H1 (cell line): ENCODE data around the gene PHKG2. TPM values are rescaled to one million over a fixed set of nuclear protein-coding genes. Genes with fewer than 3 reads are reported as not detected.

Experiments
- CTCF ChIA-PET: fragments of 300-600 bp; sonication (Branson Sonifier 250); formaldehyde crosslinking; loops from one replicate; lab custom pipeline; 2021; ENCODE audit not compliant: partially characterized antibody; lab: Charles Lee
- POLR2A ChIA-PET: fragments of 300-600 bp; sonication (Branson Sonifier 250); formaldehyde crosslinking; loops from one replicate; lab custom pipeline; 2021; ENCODE audit warnings: inconsistent platforms; ENCODE audit not compliant: partially characterized antibody; lab: Charles Lee
- DNase-seq, 2 experiments: peaks; one replicate each; pipeline versions ENCODE4 v3.0.0 to v3.0.0-alpha.2; 2010 to 2022; ENCODE audit warnings: low spot score in 2 of 2, low read depth in 1 of 2, mixed read lengths in 1 of 2
- FAIRE-seq: peaks from 2 replicates; lab custom pipeline; 2011; peaks lifted over from hg19 to GRCh38; lab: Jason Lieb, UNC
- H2AFZ ChIP-seq: 2 replicates; pipeline ENCODE4 v1.8.1; 2012; ENCODE audit warnings: low read length, inconsistent platforms
- H2AK5ac ChIP-seq: 2 replicates; pipeline ENCODE4 v1.6.1; 2013; ENCODE audit warnings: low read depth, low read length
- H2BK120ac ChIP-seq: replicated peaks from 2 replicates; pipeline ENCODE3; 2013; ENCODE audit warnings: low read depth, low read length, inconsistent platforms
- H2BK12ac ChIP-seq: 2 replicates; pipeline ENCODE4 v1.6.1; 2013; ENCODE audit warnings: low read depth, low read length
- H2BK15ac ChIP-seq: 2 replicates; pipeline ENCODE4 v1.6.1; 2013; ENCODE audit warnings: low read length
- H2BK20ac ChIP-seq: 2 replicates; pipeline ENCODE4 v1.6.1; 2013; ENCODE audit warnings: low read length
- H2BK5ac ChIP-seq: 2 replicates; pipeline ENCODE4 v1.6.1; 2013; ENCODE audit warnings: low read depth, low read length
- H3K14ac ChIP-seq: 2 replicates; pipeline ENCODE4 v1.6.1; 2013; ENCODE audit warnings: inconsistent platforms; ENCODE audit not compliant: insufficient read length
- H3K18ac ChIP-seq: 2 replicates; pipeline ENCODE4 v1.6.1; 2013; ENCODE audit warnings: low read length; ENCODE audit errors: extremely low read depth
- H3K23ac ChIP-seq: 2 replicates; pipeline ENCODE4 v1.6.1; 2013; ENCODE audit warnings: inconsistent platforms; ENCODE audit not compliant: insufficient read length
- H3K23me2 ChIP-seq: 2 replicates; pipeline ENCODE4 v1.6.1; 2013; ENCODE audit warnings: low read depth, low read length
- H3K27ac ChIP-seq: 2 replicates; pipeline ENCODE4 v1.6.1; 2011; ENCODE audit warnings: low read depth, low read length, inconsistent platforms
- H3K27me3 ChIP-seq, 4 experiments: replicated peaks in 1 of 4; 1 replicate in 1 of 4; 2 replicates in 3 of 4; pipeline versions ENCODE4 v1.6.1 to v1.8.1; 2011 to 2013; ENCODE audit warnings: low read length in 3 of 4, mild to moderate bottlenecking in 3 of 4, inconsistent platforms in 2 of 4, mixed read lengths in 2 of 4, moderate library complexity in 1 of 4; ENCODE audit not compliant: control insufficient read depth in 3 of 4, insufficient read depth in 3 of 4; ENCODE audit errors: extremely low read depth in 1 of 4
- H3K36me3 ChIP-seq, 4 experiments: 2 replicates each; pipeline versions ENCODE4 v1.6.1 to v1.8.1; 2011 to 2013; ENCODE audit warnings: mild to moderate bottlenecking in 4 of 4, low read length in 3 of 4, moderate library complexity in 2 of 4, control low read depth in 1 of 4, inconsistent platforms in 1 of 4; ENCODE audit not compliant: insufficient read depth in 4 of 4, control insufficient read depth in 2 of 4
- H3K4ac ChIP-seq: replicated peaks from 2 replicates; pipeline ENCODE3; 2013; ENCODE audit warnings: low read length, low read depth, mixed read lengths, inconsistent platforms; ENCODE audit not compliant: insufficient read length
- H3K4me1 ChIP-seq, 4 experiments: replicated peaks in 1 of 4; 1 replicate in 1 of 4; 2 replicates in 3 of 4; pipeline versions ENCODE4 v1.6.1 to v1.8.1; 2011 to 2013; ENCODE audit warnings: low read length in 3 of 4, inconsistent platforms in 2 of 4, mixed read lengths in 1 of 4; ENCODE audit not compliant: insufficient read depth in 4 of 4, control insufficient read depth in 3 of 4
- H3K4me2 ChIP-seq, 2 experiments: 2 replicates each; pipeline versions ENCODE4 v1.6.1 to v1.8.1; 2011 to 2013; ENCODE audit warnings: low read depth in 2 of 2, low read length in 2 of 2, control low read depth in 1 of 2, inconsistent platforms in 1 of 2, mild to moderate bottlenecking in 1 of 2; ENCODE audit not compliant: insufficient read depth in 1 of 2
- H3K4me3 ChIP-seq, 4 experiments: fragments of 200-600, 300-600 bp in 1 of 4; sonication (generic), shearing (Covaris generic), sonication (Bioruptor Twin) in 1 of 4; 2 replicates each; pipeline versions ENCODE4 v1.5.1 to v1.8.1; 2011 to 2016; ENCODE audit warnings: low read length in 4 of 4, low read depth in 3 of 4, control low read depth in 2 of 4, inconsistent platforms in 2 of 4, mild to moderate bottlenecking in 2 of 4, mixed read lengths in 1 of 4, moderate library complexity in 1 of 4; ENCODE audit not compliant: insufficient read depth in 2 of 4; ENCODE audit errors: extremely low read depth in 1 of 4
- H3K56ac ChIP-seq: replicated peaks from 2 replicates; pipeline ENCODE3; 2013; ENCODE audit warnings: low read depth, mild to moderate bottlenecking, mixed read lengths, low read length, inconsistent platforms; ENCODE audit not compliant: insufficient read length
- H3K79me1 ChIP-seq: 2 replicates; pipeline ENCODE4 v1.6.1; 2013; ENCODE audit warnings: low read depth, low read length, control low read depth
- H3K79me2 ChIP-seq, 2 experiments: 2 replicates each; pipeline versions ENCODE4 v1.6.1 to v1.8.1; 2012 to 2013; ENCODE audit warnings: low read length in 2 of 2, mild to moderate bottlenecking in 2 of 2, inconsistent platforms in 1 of 2; ENCODE audit not compliant: insufficient read depth in 2 of 2, control insufficient read depth in 1 of 2
- H3K9ac ChIP-seq, 4 experiments: replicated peaks in 1 of 4; 1 replicate in 1 of 4; 2 replicates in 3 of 4; pipeline versions ENCODE4 v1.6.1 to v1.8.1; 2011 to 2013; ENCODE audit warnings: low read depth in 3 of 4, low read length in 3 of 4, control low read depth in 2 of 4, mild to moderate bottlenecking in 2 of 4, moderate library complexity in 2 of 4, inconsistent platforms in 1 of 4; ENCODE audit errors: extremely low read depth in 1 of 4
- H3K9me3 ChIP-seq, 2 experiments: 2 replicates each; pipeline versions ENCODE4 v1.6.1 to v1.8.1; 2012 to 2013; ENCODE audit warnings: mild to moderate bottlenecking in 2 of 2, moderate library complexity in 2 of 2, control low read depth in 1 of 2, inconsistent platforms in 1 of 2, low read depth in 1 of 2, low read length in 1 of 2, mixed read lengths in 1 of 2; ENCODE audit not compliant: insufficient read depth in 2 of 2
- H4K20me1 ChIP-seq, 2 experiments: replicated peaks in 1 of 2; 2 replicates each; pipeline versions ENCODE3 to v1.8.1; 2011 to 2013; ENCODE audit warnings: inconsistent platforms in 2 of 2, low read length in 2 of 2, mild to moderate bottlenecking in 1 of 2; ENCODE audit not compliant: insufficient read depth in 2 of 2, control insufficient read depth in 1 of 2
- H4K5ac ChIP-seq: 2 replicates; pipeline ENCODE4 v1.6.1; 2013; ENCODE audit warnings: low read length, low read depth, mixed read lengths, inconsistent platforms; ENCODE audit not compliant: insufficient read length
- H4K8ac ChIP-seq: 2 replicates; pipeline ENCODE4 v1.8.0; 2013; ENCODE audit warnings: mild to moderate bottlenecking, moderate library complexity, low read length, inconsistent platforms; ENCODE audit not compliant: insufficient read depth; ENCODE audit errors: extremely low read depth
- H4K91ac ChIP-seq: replicated peaks from 2 replicates; pipeline ENCODE3; 2013; ENCODE audit warnings: low read length, mixed read lengths, inconsistent platforms; ENCODE audit not compliant: insufficient read length
- ATF3 ChIP-seq: IDR thresholded peaks from 2 replicates; pipeline ENCODE4 v1.6.1; 2011; ENCODE audit warnings: low read depth, mild to moderate bottlenecking, low read length; ENCODE audit not compliant: insufficient read depth
- CBX8 ChIP-seq: fragments of 300-800, 300-1000 bp; sonication (generic); IDR thresholded peaks from 2 replicates; pipeline ENCODE4 v1.7.1; 2016; ENCODE audit warnings: low read depth, low read length, borderline replicate concordance
- CHD2 ChIP-seq: IDR thresholded peaks from 2 replicates; pipeline ENCODE4 v1.6.1; 2012; ENCODE audit warnings: low read length, improper control_type of control experiment
- EGR1 ChIP-seq: IDR thresholded peaks from 2 replicates; pipeline ENCODE4 v1.6.1; 2011; ENCODE audit warnings: low read depth, low read length, borderline replicate concordance
- JUN ChIP-seq: IDR thresholded peaks from 2 replicates; pipeline ENCODE4 v1.6.1; 2011; ENCODE audit warnings: low read depth, mild to moderate bottlenecking, improper control_type of control experiment, low read length
- NANOG ChIP-seq: IDR thresholded peaks from 2 replicates; pipeline ENCODE4 v1.6.1; 2011; ENCODE audit warnings: low read length, low read depth, mild to moderate bottlenecking, inconsistent platforms; ENCODE audit not compliant: insufficient read depth, poor library complexity, severe bottlenecking
- NRF1 ChIP-seq: IDR thresholded peaks from 2 replicates; pipeline ENCODE4 v1.6.1; 2011; ENCODE audit warnings: mild to moderate bottlenecking, low read depth, low read length, improper control_type of control experiment
- RNF2 ChIP-seq: fragments of 200-900, 300-1000 bp; sonication (generic); IDR thresholded peaks from 2 replicates; pipeline ENCODE4 v1.7.1; 2016; ENCODE audit warnings: borderline replicate concordance, low read depth, mild to moderate bottlenecking, antibody characterized with exemption, low read length; ENCODE audit not compliant: poor library complexity, severe bottlenecking; ENCODE audit errors: missing control alignments
- SIRT6 ChIP-seq: IDR thresholded peaks from one replicate; pipeline ENCODE4 v1.7.1; 2012; ENCODE audit warnings: low read length, inconsistent platforms
- WGBS, 2 experiments: shearing (Covaris generic) in 1 of 2; methylation state at CpG; one replicate each; pipeline versions ENCODE4 v1.1.6 to v1.1.7; 2013 to 2015; ENCODE audit warnings: low lambda C conversion rate in 2 of 2, mixed read lengths in 2 of 2, inconsistent platforms in 1 of 2, low coverage in 1 of 2, missing lambda C conversion rate in 1 of 2; ENCODE audit not compliant: insufficient replicate concordance in 2 of 2, insufficient coverage in 1 of 2, insufficient read length in 1 of 2; ENCODE audit errors: extremely low coverage in 1 of 2, missing lambda C conversion rate in 1 of 2; 5-methylcytosine and 5-hydroxymethylcytosine counted together
- polyA plus RNA-seq, 7 experiments: library from polyadenylated mRNA; depleted of rRNA in 3 of 7; stranded (reverse) in 5 of 7; unstranded in 2 of 7; fragments of >200 nt in 5 of 7; fragments of 200-250 nt in 2 of 7; gene quantifications; 1 replicate in 5 of 7; 2 replicates in 1 of 7; 4 replicates in 1 of 7; pipeline versions ENCODE4 v1.2.1 to v1.2.3, GENCODE V29; 2011 to 2013; ENCODE audit warnings: missing spikeins in 2 of 7, mixed read lengths in 2 of 7
- total RNA-seq: library from RNA; stranded (reverse); fragmentation: NEBNext Ultra II Directional; extraction: Animal tissue kit (Norgen Biotek cat#: 25700); gene quantifications from 2 replicates; pipeline ENCODE4 v1.2.1, GENCODE V29; 2021

PHKG2 gene
- total and polyA plus RNA-seq, 2 of the 8 experiments (the other 6 are each of a cell fraction or from before 2014, with no cell fraction given) = 36.0 to 53.4 TPM

GRCh38 chr16:30762991-30763725 lies 14.9 kb downstream of the PHKG2 start:
- Histone ChIP-seq H3K4me3 (peak overlapping the region; percentile 80 to 97 (median 92); a peak in 7 of 8 replicates), H3K4me2 (peak overlapping the region; percentile 68 to 94), H2AFZ (no peak overlapping the region), H2BK15ac (no peak overlapping the region), H2BK5ac (no peak overlapping the region; the same call in 1 of the 2 replicates), H4K8ac (peak overlapping the region; percentile 62; the same call in 1 of the 2 replicates), H3K4ac (no peak overlapping the region), H3K79me2 (peaks cover 4 to 20% of the 10 kb centered on the region in 2 experiments; a peak in 2 of 4 replicates), H3K9me3 (no peaks in the 10 kb centered on the region), H2BK120ac (no peak overlapping the region), H3K79me1 (peaks cover 3% of the 10 kb centered on the region; the same call in 1 of the 2 replicates), H2BK12ac (no peak overlapping the region), H3K36me3 (peaks cover 28 to 51% (median 42%) of the 10 kb centered on the region in 4 experiments), H4K20me1 (peaks cover 6 to 7% of the 10 kb centered on the region in 2 experiments), H3K18ac (no peak overlapping the region), H3K23me2 (peaks cover 14% of the 10 kb centered on the region), H2BK20ac (no peak overlapping the region), H4K5ac (no peak overlapping the region), H3K4me1 (peaks cover 0 to 11% (median 2%) of the 10 kb centered on the region in 4 experiments; a peak in 4 of 7 replicates), H3K27me3 (no peaks in the 10 kb centered on the region; a peak in 1 of 7 replicates), H3K14ac (no peak overlapping the region), H3K56ac (no peak overlapping the region), H4K91ac (no peak overlapping the region), H3K23ac (no peak overlapping the region), H3K9ac (peak overlapping the region in 3 of 4 experiments; percentile 87 to 89 (median 89); a peak in 6 of 7 replicates), H3K27ac (0 out of 2 replicates have a peak overlapping the region, but pooled peaks have one; percentile 88), H2AK5ac (no peak overlapping the region)
- 80% methylated on average over 15 of the region's 15 CpGs; no CpG with 5 or more reads in 1 of the 2 experiments for WGBS, 2 experiments
- FAIRE-seq (no peak), DNase-seq (no peak)
- POLR2A ChIA-PET = interaction anchor here (1.3 to 9.0 kb wide), 5 partner anchors 12 to 20 kb away, joined by 3 to 92 read pairs (median 14); partner anchors contain the start of gene PHKG2
- CTCF ChIA-PET = interaction anchor here (1.4 to 1.8 kb wide), 2 partner anchors 12 to 15 kb away, joined by 4 to 7 read pairs; no protein-coding TSS in a partner anchor
- TF ChIP-seq CHD2 (no peak), NANOG (no peak), EGR1 (no peak), RNF2 (no peak), NRF1 (no peak), ATF3 (no peak), CBX8 (no peak), JUN (no peak), SIRT6 (no peak)
